Adrenal gland (tissue), 5 donors: ENCODE data around the gene LRRN1.

Experiments
- POLR2A ChIP-seq, 2 donors: fragments of 450-650 bp; IDR thresholded peaks; one replicate each; pipeline ENCODE4 v1.6.1; 2017; ENCODE audit warnings: antibody characterized with exemption in 2 of 2, mild to moderate bottlenecking in 2 of 2, moderate library complexity in 1 of 2
- TF ChIP-seq, protein P1 (sequence below), 6 experiments: fragments of 450-650 bp in 4 of 6; fragments of 200-600 bp in 2 of 6; sonication (generic) in 1 of 6; IDR thresholded peaks; 1 replicate in 5 of 6; 2 replicates in 1 of 6; pipeline versions ENCODE4 v1.5.1 to v1.8.0; 2016 to 2021; ENCODE audit warnings: antibody characterized with exemption in 6 of 6, mild to moderate bottlenecking in 2 of 6, moderate library complexity in 1 of 6
- donor health status: DM: no; HTN: no; CAD: no.

DNA sequence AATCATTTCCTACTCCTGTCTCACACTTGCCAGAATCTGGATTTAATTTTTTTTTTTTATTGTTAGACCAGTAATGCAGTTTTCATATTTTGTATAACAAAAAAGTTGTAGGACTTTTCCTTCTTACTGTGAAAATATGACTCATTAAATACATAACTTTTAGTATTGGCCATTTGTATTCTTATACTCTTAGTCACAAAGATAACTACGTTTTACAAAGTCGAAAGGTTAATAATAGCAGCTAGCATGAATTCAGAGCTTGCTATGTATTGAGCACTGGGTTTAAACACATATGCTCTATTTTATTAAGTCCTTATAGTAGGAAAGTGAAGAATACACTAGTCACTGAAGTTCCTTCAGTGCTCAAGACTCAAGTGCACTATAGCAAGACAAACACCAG is 43.1 kb downstream of the LRRN1 start:
- TF ChIP-seq, protein P1, sequence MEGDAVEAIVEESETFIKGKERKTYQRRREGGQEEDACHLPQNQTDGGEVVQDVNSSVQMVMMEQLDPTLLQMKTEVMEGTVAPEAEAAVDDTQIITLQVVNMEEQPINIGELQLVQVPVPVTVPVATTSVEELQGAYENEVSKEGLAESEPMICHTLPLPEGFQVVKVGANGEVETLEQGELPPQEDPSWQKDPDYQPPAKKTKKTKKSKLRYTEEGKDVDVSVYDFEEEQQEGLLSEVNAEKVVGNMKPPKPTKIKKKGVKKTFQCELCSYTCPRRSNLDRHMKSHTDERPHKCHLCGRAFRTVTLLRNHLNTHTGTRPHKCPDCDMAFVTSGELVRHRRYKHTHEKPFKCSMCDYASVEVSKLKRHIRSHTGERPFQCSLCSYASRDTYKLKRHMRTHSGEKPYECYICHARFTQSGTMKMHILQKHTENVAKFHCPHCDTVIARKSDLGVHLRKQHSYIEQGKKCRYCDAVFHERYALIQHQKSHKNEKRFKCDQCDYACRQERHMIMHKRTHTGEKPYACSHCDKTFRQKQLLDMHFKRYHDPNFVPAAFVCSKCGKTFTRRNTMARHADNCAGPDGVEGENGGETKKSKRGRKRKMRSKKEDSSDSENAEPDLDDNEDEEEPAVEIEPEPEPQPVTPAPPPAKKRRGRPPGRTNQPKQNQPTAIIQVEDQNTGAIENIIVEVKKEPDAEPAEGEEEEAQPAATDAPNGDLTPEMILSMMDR (IDR thresholded peaks at IDR 0.05) = no peak
- TF ChIP-seq POLR2A (IDR thresholded peaks at IDR 0.05) = no peak
